Activated naive CD8-positive, alpha-beta T cell (primary cell): Measurements from ENCODE around the gene MSI2.
A peak's percentile ranks its signal among the peaks of the same experiment; 100 is the strongest.

ENCODE experiments used
- H3K27ac Mint-ChIP-seq: one replicate; pipeline ENCODE4 v1.8.0; 2021; ENCODE audit warnings: mixed read lengths
- H3K27me3 Mint-ChIP-seq: one replicate; pipeline ENCODE4 v1.8.0; 2021; ENCODE audit warnings: mixed read lengths
- H3K36me3 Mint-ChIP-seq: one replicate; pipeline ENCODE4 v1.8.0; 2021; ENCODE audit warnings: mixed read lengths
- H3K4me1 Mint-ChIP-seq: one replicate; pipeline ENCODE4 v1.8.0; 2021; ENCODE audit warnings: low read depth, mixed read lengths
- H3K4me3 Mint-ChIP-seq: one replicate; pipeline ENCODE4 v1.8.0; 2021; ENCODE audit warnings: mild to moderate bottlenecking, mixed read lengths
- H3K9me3 Mint-ChIP-seq: one replicate; pipeline ENCODE4 v1.8.0; 2021; ENCODE audit warnings: low read depth, mixed read lengths

The MSI2 gene

GRCh38 chr17:57271821-57272220, 15.5 kb downstream of the MSI2 start:
- H3K36me3 Mint-ChIP-seq = peaks cover 22% of the 10 kb centered on the region
- peaks cover 39% of the 10 kb centered on the region for H3K4me1 Mint-ChIP-seq
- H3K4me3 Mint-ChIP-seq = no peak overlapping the region
- H3K27ac Mint-ChIP-seq = no peak overlapping the region
- no peaks in the 10 kb centered on the region for H3K9me3 Mint-ChIP-seq
- no peaks in the 10 kb centered on the region for H3K27me3 Mint-ChIP-seq

- peaks cover 16% of the 10 kb centered on the region for H3K36me3 Mint-ChIP-seq
- peaks cover 42% of the 10 kb centered on the region for H3K4me1 Mint-ChIP-seq
- no peaks in the 10 kb centered on the region for H3K9me3 Mint-ChIP-seq
- H3K27me3 Mint-ChIP-seq = no peaks in the 10 kb centered on the region
- H3K4me3 Mint-ChIP-seq = no peak overlapping the region
- no peak overlapping the region for H3K27ac Mint-ChIP-seq
Measured at GRCh38 chr17:57273490-57273889, 17.2 kb downstream of the MSI2 start.

GRCh38 chr17:57274162-57274561, 17.8 kb downstream of the MSI2 start:
- Mint-ChIP-seq H3K4me1 (peaks cover 46% of the 10 kb centered on the region), H3K9me3 (no peaks in the 10 kb centered on the region), H3K36me3 (peaks cover 16% of the 10 kb centered on the region)

GRCh38 chr17:57275071-57275764, 18.9 kb downstream of the MSI2 start:
- Mint-ChIP-seq H3K36me3 (peaks cover 16% of the 10 kb centered on the region), H3K9me3 (no peaks in the 10 kb centered on the region), H3K27me3 (no peaks in the 10 kb centered on the region), H3K4me3 (no peak overlapping the region), H3K27ac (no peak overlapping the region), H3K4me1 (peaks cover 46% of the 10 kb centered on the region)

More at GRCh38 chr17:57274162-57274561, 17.8 kb downstream of the MSI2 start:
- H3K4me3 Mint-ChIP-seq = no peak overlapping the region
- H3K27me3 Mint-ChIP-seq = no peaks in the 10 kb centered on the region
- no peak overlapping the region for H3K27ac Mint-ChIP-seq

GRCh38 chr17:57276621-57277020, 20.3 kb downstream of the MSI2 start:
- Mint-ChIP-seq H3K36me3 (peaks cover 10% of the 10 kb centered on the region), H3K4me1 (peaks cover 50% of the 10 kb centered on the region), H3K9me3 (no peaks in the 10 kb centered on the region), H3K27ac (no peak overlapping the region), H3K27me3 (no peaks in the 10 kb centered on the region), H3K4me3 (no peak overlapping the region)

GRCh38 chr17:57277923-57278604, 21.7 kb downstream of the MSI2 start:
- H3K27ac Mint-ChIP-seq = no peak overlapping the region
- H3K9me3 Mint-ChIP-seq = no peaks in the 10 kb centered on the region
- no peak overlapping the region for H3K4me3 Mint-ChIP-seq
- H3K27me3 Mint-ChIP-seq = no peaks in the 10 kb centered on the region
- H3K4me1 Mint-ChIP-seq = peaks cover 59% of the 10 kb centered on the region
- H3K36me3 Mint-ChIP-seq = peaks cover 10% of the 10 kb centered on the region

GRCh38 chr17:57278740-57279387, 22.5 kb downstream of the MSI2 start:
- H3K27ac Mint-ChIP-seq = no peak overlapping the region
- no peaks in the 10 kb centered on the region for H3K9me3 Mint-ChIP-seq
- no peaks in the 10 kb centered on the region for H3K27me3 Mint-ChIP-seq
- H3K4me1 Mint-ChIP-seq = peaks cover 65% of the 10 kb centered on the region
- peaks cover 14% of the 10 kb centered on the region for H3K36me3 Mint-ChIP-seq
- H3K4me3 Mint-ChIP-seq = no peak overlapping the region

- H3K4me1 Mint-ChIP-seq = peaks cover 70% of the 10 kb centered on the region
- H3K27me3 Mint-ChIP-seq = no peaks in the 10 kb centered on the region
- no peak overlapping the region for H3K4me3 Mint-ChIP-seq
- peaks cover 11% of the 10 kb centered on the region for H3K36me3 Mint-ChIP-seq
- no peaks in the 10 kb centered on the region for H3K9me3 Mint-ChIP-seq
- no peak overlapping the region for H3K27ac Mint-ChIP-seq
Measured at GRCh38 chr17:57279432-57279831, 23.1 kb downstream of the MSI2 start.

GRCh38 chr17:57281887-57282286, 25.6 kb downstream of the MSI2 start:
- Mint-ChIP-seq H3K4me3 (no peak overlapping the region), H3K36me3 (peaks cover 4% of the 10 kb centered on the region), H3K4me1 (peaks cover 83% of the 10 kb centered on the region), H3K9me3 (no peaks in the 10 kb centered on the region), H3K27ac (peak overlapping the region; percentile 7), H3K27me3 (no peaks in the 10 kb centered on the region)

- Mint-ChIP-seq H3K9me3 (no peaks in the 10 kb centered on the region), H3K27ac (peak overlapping the region; percentile 7), H3K4me1 (peaks cover 83% of the 10 kb centered on the region), H3K4me3 (no peak overlapping the region), H3K27me3 (no peaks in the 10 kb centered on the region), H3K36me3 (peaks cover 4% of the 10 kb centered on the region)
Measured at GRCh38 chr17:57282296-57282695, 26.0 kb downstream of the MSI2 start.

- Mint-ChIP-seq H3K9me3 (no peaks in the 10 kb centered on the region), H3K27me3 (no peaks in the 10 kb centered on the region), H3K4me3 (no peak overlapping the region), H3K36me3 (peaks cover 4% of the 10 kb centered on the region), H3K4me1 (peaks cover 77% of the 10 kb centered on the region), H3K27ac (peak overlapping the region; percentile 11)
Measured at GRCh38 chr17:57283203-57283971, 27.1 kb downstream of the MSI2 start.

GRCh38 chr17:57284583-57284982, 28.3 kb downstream of the MSI2 start:
- H3K36me3 Mint-ChIP-seq = peaks cover 4% of the 10 kb centered on the region
- H3K4me3 Mint-ChIP-seq = peak overlapping the region; percentile 68
- H3K4me1 Mint-ChIP-seq = peaks cover 71% of the 10 kb centered on the region
- peak overlapping the region; percentile 62 for H3K27ac Mint-ChIP-seq
- no peaks in the 10 kb centered on the region for H3K9me3 Mint-ChIP-seq
- no peaks in the 10 kb centered on the region for H3K27me3 Mint-ChIP-seq

GRCh38 chr17:57284984-57285646, 28.8 kb downstream of the MSI2 start:
- peak overlapping the region; percentile 68 for H3K4me3 Mint-ChIP-seq
- H3K36me3 Mint-ChIP-seq = peaks cover 4% of the 10 kb centered on the region

GRCh38 chr17:57285701-57286100, 29.4 kb downstream of the MSI2 start:
- H3K27ac Mint-ChIP-seq = peak overlapping the region; percentile 69
- H3K27me3 Mint-ChIP-seq = no peaks in the 10 kb centered on the region
- H3K4me3 Mint-ChIP-seq = peak overlapping the region; percentile 68
- H3K36me3 Mint-ChIP-seq = peaks cover 4% of the 10 kb centered on the region
- no peaks in the 10 kb centered on the region for H3K9me3 Mint-ChIP-seq
- peaks cover 66% of the 10 kb centered on the region for H3K4me1 Mint-ChIP-seq

More at GRCh38 chr17:57284984-57285646, 28.8 kb downstream of the MSI2 start:
- no peaks in the 10 kb centered on the region for H3K27me3 Mint-ChIP-seq
- no peaks in the 10 kb centered on the region for H3K9me3 Mint-ChIP-seq
- H3K4me1 Mint-ChIP-seq = peaks cover 69% of the 10 kb centered on the region
- peak overlapping the region; percentile 62 for H3K27ac Mint-ChIP-seq
